GM12878 (cell line): ENCODE results near the gene CLASP1. TPM values are rescaled to one million over a fixed set of nuclear protein-coding genes. Genes with fewer than 3 reads are reported as not detected.

Experiments used
- ATAC-seq: fragments of 200-7000 bp; cut with Tn5 transposase; 3 replicates; pipeline ENCODE4 v1.9.1; 2020; ENCODE audit warnings: mild to moderate bottlenecking, moderate library complexity
- BruUV-seq: library from RNA; stranded (reverse); fragments of 400-500 nt; replicated peaks from 2 replicates; lab custom pipeline; 2021; lab: Mats Ljungman, UMichigan
- CTCF ChIA-PET: fragments of 300-600 bp; sonication (Branson Sonifier 250); formaldehyde crosslinking; extraction: SDS; loops from one replicate; lab custom pipeline; 2021; ENCODE audit warnings: inconsistent platforms; lab: Yijun Ruan, JAX
- POLR2A ChIA-PET: fragments of 350-600 bp; formaldehyde crosslinking; extraction: SDS; loops from one replicate; lab custom pipeline; 2021; ENCODE audit warnings: inconsistent platforms; lab: Charles Lee
- RAD21 ChIA-PET: fragments of 300-600 bp; sonication (Branson Sonifier 250); formaldehyde crosslinking; loops from one replicate; lab custom pipeline; 2023; ENCODE audit warnings: antibody characterized with exemption; ENCODE audit not compliant: unreplicated experiment; lab: Charles Lee
- SMC1A ChIA-PET: fragments of 300-600 bp; sonication (Branson Sonifier 250); formaldehyde crosslinking; loops from one replicate; lab custom pipeline; 2023; ENCODE audit not compliant: unreplicated experiment, uncharacterized antibody; lab: Charles Lee
- DNase-seq: peaks from one replicate; pipeline ENCODE4 v3.0.0-alpha.2; 2011; ENCODE audit warnings: low read depth, low spot score
- FAIRE-seq: peaks from 3 replicates; lab custom pipeline; 2011; peaks lifted over from hg19 to GRCh38; lab: Jason Lieb, UNC
- H2AFZ ChIP-seq: 2 replicates; pipeline ENCODE4 v1.6.0; 2011; ENCODE audit warnings: low read depth, low read length, control low read depth; ENCODE audit not compliant: control insufficient read depth
- H3K27ac ChIP-seq: 2 replicates; pipeline ENCODE4 v1.5.1; 2011; ENCODE audit warnings: control low read depth; ENCODE audit not compliant: control insufficient read depth, insufficient read depth
- H3K27me3 ChIP-seq, 2 experiments: replicated peaks in 1 of 2; 2 replicates each; pipeline versions ENCODE4 v1.6.0 to v1.6.1; 2011; ENCODE audit warnings: low read length in 1 of 2; ENCODE audit not compliant: control insufficient read depth in 2 of 2, insufficient read depth in 2 of 2
- H3K36me3 ChIP-seq, 2 experiments: 2 replicates each; pipeline ENCODE4 v1.5.1; 2011; ENCODE audit warnings: low read length in 1 of 2; ENCODE audit not compliant: control insufficient read depth in 2 of 2, insufficient read depth in 2 of 2
- H3K4me1 ChIP-seq: 2 replicates; pipeline ENCODE4 v1.6.1; 2011; ENCODE audit warnings: mild to moderate bottlenecking, low read length, moderate library complexity, mixed read lengths; ENCODE audit not compliant: control insufficient read depth, insufficient read depth
- H3K4me2 ChIP-seq: 2 replicates; pipeline ENCODE4 v1.6.0; 2011; ENCODE audit warnings: control low read depth; ENCODE audit not compliant: control insufficient read depth, insufficient read depth
- H3K4me3 ChIP-seq: fragments of 200-600 bp; sonication (generic); 2 replicates; pipeline ENCODE4 v1.5.1; 2016
- H3K79me2 ChIP-seq: 2 replicates; pipeline ENCODE4 v1.6.0; 2011; ENCODE audit warnings: low read length; ENCODE audit not compliant: control insufficient read depth, insufficient read depth
- H3K9ac ChIP-seq: 2 replicates; pipeline ENCODE4 v1.8.0; 2011; ENCODE audit warnings: low read length, control low read depth, mixed read lengths; ENCODE audit not compliant: control insufficient read depth, insufficient read depth
- H3K9me3 ChIP-seq: replicated peaks from 3 replicates; pipeline ENCODE4 v1.5.1; 2011; ENCODE audit warnings: mild to moderate bottlenecking, low read length; ENCODE audit not compliant: control insufficient read depth, insufficient read depth
- H4K20me1 ChIP-seq: 2 replicates; pipeline ENCODE4 v1.6.0; 2011; ENCODE audit not compliant: control insufficient read depth, insufficient read depth
- CBX5 ChIP-seq: sonication (generic); IDR thresholded peaks from 2 replicates; pipeline ENCODE4 v1.6.1; 2016; ENCODE audit warnings: low read depth, moderate library complexity, mild to moderate bottlenecking, inconsistent platforms
- EED ChIP-seq: sonication (generic); IDR thresholded peaks from 2 replicates; pipeline ENCODE4 v1.6.1; 2016; ENCODE audit warnings: antibody characterized with exemption, low read depth
- FOS ChIP-seq: IDR thresholded peaks from 3 replicates; pipeline ENCODE4 v1.6.1; 2011; ENCODE audit warnings: borderline replicate concordance; ENCODE audit not compliant: insufficient read length; ENCODE audit errors: extremely low read depth
- GATAD2B ChIP-seq: fragments of 450-650 bp; conservative IDR thresholded peaks from 2 replicates; pipeline ENCODE4 v1.6.1; 2017; ENCODE audit warnings: low read depth, mild to moderate bottlenecking, moderate library complexity
- NR2C2 ChIP-seq: IDR thresholded peaks from 2 replicates; pipeline ENCODE4 v1.6.1; 2011; ENCODE audit warnings: borderline replicate concordance, low read depth; ENCODE audit not compliant: control insufficient read depth, insufficient read length
- YBX1 ChIP-seq: fragments of 450-650 bp; IDR thresholded peaks from 2 replicates; pipeline ENCODE4 v1.6.1; 2016; ENCODE audit warnings: antibody characterized with exemption
- WGBS: methylation state at CpG from one replicate; pipeline ENCODE4 v1.1.6; 2016; ENCODE audit warnings: low lambda C conversion rate; ENCODE audit not compliant: insufficient replicate concordance, insufficient coverage; ENCODE audit errors: missing lambda C conversion rate; 5-methylcytosine and 5-hydroxymethylcytosine counted together
- in situ Hi-C: fragments of 300-500 bp; cut with MboI; formaldehyde crosslinking; loops from 9 replicates; pipeline ENCODE4 v1.14.3; 2018; ENCODE audit warnings: mixed read lengths
- intact Hi-C: fragments of 100-400 bp; cut with micrococcal nuclease; formaldehyde crosslinking; loops from one replicate; pipeline ENCODE4 v1.14.2; 2022; ENCODE audit not compliant: unreplicated experiment
- polyA plus RNA-seq, 11 experiments: library from polyadenylated mRNA; depleted of rRNA in 4 of 11; unstranded in 6 of 11; stranded (reverse) in 5 of 11; fragments of >200 nt; fragmentation: Nextera tagmentation in 4 of 11; fragmentation: Illumina TruSeq in 1 of 11; extraction: Ambion mirVana in 4 of 11; extraction: Trizol in 1 of 11; gene quantifications; 1 replicate in 1 of 11; 2 replicates in 10 of 11; pipeline versions ENCODE4 v1.2.1 to v1.2.3, GENCODE V29; 2011 to 2016; ENCODE audit warnings: inconsistent platforms in 2 of 11, missing spikeins in 2 of 11, low read depth in 1 of 11
- total RNA-seq, 4 experiments: library from RNA; depleted of rRNA in 3 of 4; stranded (reverse); fragments of >200 nt in 3 of 4; fragmentation: Illumina TruSeq in 1 of 4; extraction: Trizol in 1 of 4; gene quantifications; 2 replicates each; pipeline versions ENCODE4 v1.2.1 to v1.2.3, GENCODE V29; 2013 to 2021
- TF ChIP-seq, protein P1 (sequence below): IDR thresholded peaks from 2 replicates; pipeline ENCODE4 v1.6.1; 2012; ENCODE audit warnings: low read depth, low read length, improper control_type of control experiment
- TF ChIP-seq, protein P2 (sequence below): fragments of 450-650 bp; IDR thresholded peaks from 2 replicates; pipeline ENCODE4 v1.6.1; 2018; ENCODE audit warnings: borderline replicate concordance, mild to moderate bottlenecking; ENCODE audit not compliant: partially characterized antibody
- TF ChIP-seq, protein P3 (sequence below): IDR thresholded peaks from 2 replicates; pipeline ENCODE4 v1.6.1; 2012; ENCODE audit warnings: low read depth, low read length, improper control_type of control experiment
- TF ChIP-seq, protein P4 (sequence below): fragments of 450-650 bp; IDR thresholded peaks from 2 replicates; pipeline ENCODE4 v1.6.1; 2014; ENCODE audit warnings: mild to moderate bottlenecking

The CLASP1 gene
- total and polyA plus RNA-seq, 10 of the 15 experiments (the other 5 are each of a cell fraction or from before 2014, with no cell fraction given) = 1.4 to 62.4 (median 32.9) TPM

DNA sequence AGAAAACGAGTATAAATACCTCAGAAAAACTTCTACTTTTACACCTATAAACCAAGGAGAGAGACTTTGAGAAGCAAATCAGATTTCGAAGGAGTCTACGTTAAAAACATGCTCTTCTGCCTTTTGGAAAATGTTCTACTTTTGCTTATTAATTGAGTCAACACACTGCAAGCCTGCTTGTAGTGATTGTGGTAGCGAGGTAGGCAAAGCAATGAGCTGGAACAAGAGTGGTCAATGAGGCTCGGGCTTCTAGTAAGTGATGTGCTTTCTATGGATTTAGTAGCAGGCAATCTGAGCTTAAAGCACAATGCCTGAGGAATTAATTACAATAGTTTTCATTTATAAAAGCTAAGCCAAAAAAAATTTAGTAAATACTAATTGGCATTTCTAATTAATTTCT, 260.9 kb downstream of the CLASP1 start:
- intact Hi-C loops (no loop called here), in situ Hi-C loops (no loop called here)
- H3K27me3 ChIP-seq = no peaks in the 10 kb centered on the region
- no peaks in the 10 kb centered on the region for H3K4me1 ChIP-seq
- ChIA-PET POLR2A (no interaction called here), RAD21 (no interaction called here), CTCF (interaction anchor here (0.7 kb wide), 1 partner anchor 14 kb away, joined by 4 read pairs; no protein-coding TSS in a partner anchor), SMC1A (interaction anchor here (1.1 kb wide), 1 partner anchor 10 kb away, joined by 3 read pairs; no protein-coding TSS in a partner anchor)
- no peak for DNase-seq
- ATAC-seq = no peak
- H3K9ac ChIP-seq = no peak overlapping the region
- no peak for FAIRE-seq
- no peak for TF ChIP-seq EED
- WGBS = 67% methylated on average over 5 of the region's 5 CpGs
- no peak overlapping the region for H3K4me3 ChIP-seq
- H3K4me2 ChIP-seq = no peak overlapping the region
- H3K79me2 ChIP-seq = no peaks in the 10 kb centered on the region
- H4K20me1 ChIP-seq = no peaks in the 10 kb centered on the region
- no peaks in the 10 kb centered on the region for H3K9me3 ChIP-seq
- BruUV-seq = no TSS peak
- no peak overlapping the region for H2AFZ ChIP-seq
- H3K36me3 ChIP-seq = peaks cover 6 to 21% of the 10 kb centered on the region in 2 experiments
- no peak overlapping the region for H3K27ac ChIP-seq

DNA sequence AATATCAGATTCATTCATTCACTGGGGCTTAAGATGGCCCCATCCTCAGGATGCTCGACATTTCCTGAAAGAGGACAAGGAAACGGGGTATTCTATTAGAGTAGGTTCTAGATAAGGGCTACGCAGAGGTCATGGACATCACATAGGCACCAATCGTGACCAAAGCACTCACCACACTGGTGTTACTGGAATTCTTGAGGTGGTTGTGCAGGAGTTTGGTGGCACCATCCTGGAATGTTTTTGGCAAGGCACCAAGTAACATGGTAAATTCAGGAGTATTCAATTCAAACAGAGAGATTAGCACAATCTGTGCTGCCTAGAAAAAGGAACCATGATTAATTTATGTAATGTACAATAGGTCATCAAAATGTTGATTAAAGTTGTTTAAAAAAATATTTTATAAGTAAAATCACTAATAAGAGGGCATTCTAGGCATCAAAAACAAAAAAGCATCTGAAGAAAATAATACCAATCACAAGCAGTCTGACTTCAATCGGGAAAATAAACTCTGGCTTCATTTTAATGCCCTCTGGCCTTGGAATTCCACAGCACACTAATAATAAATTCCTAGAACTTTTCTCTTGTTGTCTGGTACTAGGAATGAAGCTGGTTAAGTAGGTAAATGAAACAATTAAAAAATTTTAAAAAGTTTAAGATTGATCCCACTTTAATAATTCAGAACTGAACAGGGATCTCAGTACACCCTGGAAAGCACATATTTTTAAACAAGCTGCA, 261.5 kb downstream of the CLASP1 start:
- RAD21 ChIA-PET = no interaction called here
- DNase-seq = no peak
- CTCF ChIA-PET = no interaction called here
- SMC1A ChIA-PET = interaction anchor here (1.1 kb wide), 1 partner anchor 9 kb away, joined by 3 read pairs; no protein-coding TSS in a partner anchor
- peaks cover 12 to 27% of the 10 kb centered on the region in 2 experiments for H3K36me3 ChIP-seq
- intact Hi-C loops = no loop called here
- in situ Hi-C loops = no loop called here
- H3K79me2 ChIP-seq = no peaks in the 10 kb centered on the region
- no peak overlapping the region for H3K27ac ChIP-seq
- H4K20me1 ChIP-seq = no peaks in the 10 kb centered on the region
- H3K4me2 ChIP-seq = no peak overlapping the region
- no peaks in the 10 kb centered on the region for H3K9me3 ChIP-seq
- WGBS = 96% methylated on average over 5 of the region's 5 CpGs
- ATAC-seq = no peak
- no peak for FAIRE-seq
- no peak overlapping the region for H3K4me3 ChIP-seq
- H3K4me1 ChIP-seq = peaks cover 3% of the 10 kb centered on the region; the same call in 1 of the 2 replicates
- H3K27me3 ChIP-seq = no peaks in the 10 kb centered on the region
- POLR2A ChIA-PET = no interaction called here
- BruUV-seq = no TSS peak
- no peak overlapping the region for H3K9ac ChIP-seq
- no peak overlapping the region for H2AFZ ChIP-seq
- no peak for TF ChIP-seq FOS
- TF ChIP-seq GATAD2B = no peak
- no peak for TF ChIP-seq CBX5
- no peak for TF ChIP-seq YBX1
- TF ChIP-seq NR2C2 = no peak
- TF ChIP-seq, protein P1, sequence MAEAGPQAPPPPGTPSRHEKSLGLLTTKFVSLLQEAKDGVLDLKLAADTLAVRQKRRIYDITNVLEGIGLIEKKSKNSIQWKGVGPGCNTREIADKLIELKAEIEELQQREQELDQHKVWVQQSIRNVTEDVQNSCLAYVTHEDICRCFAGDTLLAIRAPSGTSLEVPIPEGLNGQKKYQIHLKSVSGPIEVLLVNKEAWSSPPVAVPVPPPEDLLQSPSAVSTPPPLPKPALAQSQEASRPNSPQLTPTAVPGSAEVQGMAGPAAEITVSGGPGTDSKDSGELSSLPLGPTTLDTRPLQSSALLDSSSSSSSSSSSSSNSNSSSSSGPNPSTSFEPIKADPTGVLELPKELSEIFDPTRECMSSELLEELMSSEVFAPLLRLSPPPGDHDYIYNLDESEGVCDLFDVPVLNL = no peak
- TF ChIP-seq, protein P2, sequence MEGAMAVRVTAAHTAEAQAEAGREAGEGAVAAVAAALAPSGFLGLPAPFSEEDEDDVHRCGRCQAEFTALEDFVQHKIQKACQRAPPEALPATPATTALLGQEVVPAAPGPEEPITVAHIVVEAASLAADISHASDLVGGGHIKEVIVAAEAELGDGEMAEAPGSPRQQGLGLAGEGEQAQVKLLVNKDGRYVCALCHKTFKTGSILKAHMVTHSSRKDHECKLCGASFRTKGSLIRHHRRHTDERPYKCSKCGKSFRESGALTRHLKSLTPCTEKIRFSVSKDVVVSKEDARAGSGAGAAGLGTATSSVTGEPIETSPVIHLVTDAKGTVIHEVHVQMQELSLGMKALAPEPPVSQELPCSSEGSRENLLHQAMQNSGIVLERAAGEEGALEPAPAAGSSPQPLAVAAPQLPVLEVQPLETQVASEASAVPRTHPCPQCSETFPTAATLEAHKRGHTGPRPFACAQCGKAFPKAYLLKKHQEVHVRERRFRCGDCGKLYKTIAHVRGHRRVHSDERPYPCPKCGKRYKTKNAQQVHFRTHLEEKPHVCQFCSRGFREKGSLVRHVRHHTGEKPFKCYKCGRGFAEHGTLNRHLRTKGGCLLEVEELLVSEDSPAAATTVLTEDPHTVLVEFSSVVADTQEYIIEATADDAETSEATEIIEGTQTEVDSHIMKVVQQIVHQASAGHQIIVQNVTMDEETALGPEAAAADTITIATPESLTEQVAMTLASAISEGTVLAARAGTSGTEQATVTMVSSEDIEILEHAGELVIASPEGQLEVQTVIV = no peak
- TF ChIP-seq, protein P3, sequence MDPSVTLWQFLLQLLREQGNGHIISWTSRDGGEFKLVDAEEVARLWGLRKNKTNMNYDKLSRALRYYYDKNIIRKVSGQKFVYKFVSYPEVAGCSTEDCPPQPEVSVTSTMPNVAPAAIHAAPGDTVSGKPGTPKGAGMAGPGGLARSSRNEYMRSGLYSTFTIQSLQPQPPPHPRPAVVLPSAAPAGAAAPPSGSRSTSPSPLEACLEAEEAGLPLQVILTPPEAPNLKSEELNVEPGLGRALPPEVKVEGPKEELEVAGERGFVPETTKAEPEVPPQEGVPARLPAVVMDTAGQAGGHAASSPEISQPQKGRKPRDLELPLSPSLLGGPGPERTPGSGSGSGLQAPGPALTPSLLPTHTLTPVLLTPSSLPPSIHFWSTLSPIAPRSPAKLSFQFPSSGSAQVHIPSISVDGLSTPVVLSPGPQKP = no peak
- TF ChIP-seq, protein P4, sequence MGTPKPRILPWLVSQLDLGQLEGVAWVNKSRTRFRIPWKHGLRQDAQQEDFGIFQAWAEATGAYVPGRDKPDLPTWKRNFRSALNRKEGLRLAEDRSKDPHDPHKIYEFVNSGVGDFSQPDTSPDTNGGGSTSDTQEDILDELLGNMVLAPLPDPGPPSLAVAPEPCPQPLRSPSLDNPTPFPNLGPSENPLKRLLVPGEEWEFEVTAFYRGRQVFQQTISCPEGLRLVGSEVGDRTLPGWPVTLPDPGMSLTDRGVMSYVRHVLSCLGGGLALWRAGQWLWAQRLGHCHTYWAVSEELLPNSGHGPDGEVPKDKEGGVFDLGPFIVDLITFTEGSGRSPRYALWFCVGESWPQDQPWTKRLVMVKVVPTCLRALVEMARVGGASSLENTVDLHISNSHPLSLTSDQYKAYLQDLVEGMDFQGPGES = no peak
